Skin epidermis (tissue), 12 donors: ENCODE measurements around the gene PGC.

ENCODE experiments used
- H3K27ac ChIP-seq, 21 experiments: fragments of 200-600 bp; sonication (generic) in 11 of 21; one replicate each; pipeline ENCODE4 v1.5.0; 2020; ENCODE audit warnings: mild to moderate bottlenecking in 3 of 21, inconsistent platforms in 2 of 21, moderate library complexity in 2 of 21
- H3K4me3 ChIP-seq, 7 experiments: fragments of 200-600 bp; sonication (generic) in 2 of 7; one replicate each; pipeline ENCODE4 v1.5.0; 2020; ENCODE audit warnings: inconsistent platforms in 2 of 7, mild to moderate bottlenecking in 2 of 7, moderate library complexity in 1 of 7

The PGC gene

GRCh38 chr6:41747256-41748101 is at the start of gene PGC:
Gene PGC (minus strand): TSS chr6:41747397. CDS start chr6:41747334, 63 bp downstream.
- Histone ChIP-seq H3K4me3 (no peak within 1 kb of the TSS), H3K27ac (no peak within 1 kb of the TSS)

GRCh38 chr6:41796474-41796873 is 49.3 kb upstream of the PGC start:
- H3K4me3 ChIP-seq, result no peak overlapping the region
- no peak overlapping the region for H3K27ac ChIP-seq

GRCh38 chr6:41791984-41792383 is 44.8 kb upstream of the PGC start:
- no peak overlapping the region for H3K4me3 ChIP-seq
- no peak overlapping the region for H3K27ac ChIP-seq

DNA sequence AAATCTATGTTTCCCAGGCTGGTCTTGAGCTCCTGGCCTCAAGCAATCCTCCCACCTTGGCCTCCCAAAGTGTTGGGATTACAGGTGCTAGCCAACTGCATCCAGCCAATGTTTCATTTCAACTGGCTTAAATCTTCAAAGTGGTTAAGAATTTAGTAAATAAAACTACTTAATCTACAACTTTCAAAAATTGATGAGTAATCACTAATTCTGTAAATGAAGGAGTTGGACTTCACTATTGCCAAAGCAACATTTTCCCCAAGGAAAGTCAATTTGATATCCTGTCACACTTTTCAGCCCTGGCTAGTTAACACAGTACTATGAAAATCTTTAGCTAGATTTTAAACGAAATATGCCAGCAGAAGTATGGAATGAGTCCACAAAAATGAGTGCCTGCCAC is 44.1 kb upstream of the PGC start:
- no peak overlapping the region for H3K27ac ChIP-seq
- H3K4me3 ChIP-seq, result no peak overlapping the region

GRCh38 chr6:41790045-41790444 is 42.8 kb upstream of the PGC start:
- no peak overlapping the region for H3K4me3 ChIP-seq
- no peak overlapping the region for H3K27ac ChIP-seq

- Histone ChIP-seq H3K27ac (no peak overlapping the region), H3K4me3 (no peak overlapping the region)
Measured at GRCh38 chr6:41789390-41789724, 42.2 kb upstream of the PGC start.

DNA sequence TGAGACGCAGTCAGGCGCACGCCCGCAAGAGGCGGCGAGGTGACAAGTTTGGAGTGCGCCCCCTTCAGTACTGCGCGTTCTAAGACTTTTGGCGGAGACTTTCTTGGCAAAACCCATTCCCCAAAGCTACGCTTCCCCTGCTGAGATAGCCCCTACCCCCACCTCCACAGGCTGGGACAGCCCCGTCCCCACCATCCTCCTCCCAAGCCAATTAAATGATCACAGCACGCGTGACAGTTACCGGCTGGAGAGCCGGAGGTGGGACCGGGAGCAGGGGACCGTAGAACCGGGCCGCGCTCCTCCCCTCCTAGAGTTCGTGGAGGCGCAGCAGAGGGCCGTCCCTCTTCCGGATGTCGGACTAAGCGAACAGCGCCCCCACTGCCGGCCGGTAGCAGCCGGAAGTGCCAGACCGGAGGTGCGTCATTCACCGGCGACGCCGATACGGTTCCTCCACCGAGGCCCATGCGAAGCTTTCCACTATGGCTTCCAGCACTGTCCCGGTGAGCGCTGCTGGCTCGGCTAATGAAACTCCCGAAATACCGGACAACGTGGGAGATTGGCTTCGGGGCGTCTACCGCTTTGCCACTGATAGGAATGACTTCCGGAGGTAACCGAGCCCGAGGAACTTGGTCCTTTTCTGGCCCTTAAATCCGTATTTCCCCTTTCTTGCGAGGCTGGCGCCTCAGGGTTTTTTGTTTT is 40.2 kb upstream of the PGC start, which contains the start of gene TOMM6:
Gene TOMM6 (plus strand): TSS at position 476 of the 699 bp plus-strand sequence. CDS start 4 bp downstream, at position 480.
- H3K4me3 ChIP-seq, result peak within 1 kb of the TSS; percentile 55 to 97 (median 84)
- H3K27ac ChIP-seq, result peak within 1 kb of the TSS; percentile 51 to 98 (median 91)

DNA sequence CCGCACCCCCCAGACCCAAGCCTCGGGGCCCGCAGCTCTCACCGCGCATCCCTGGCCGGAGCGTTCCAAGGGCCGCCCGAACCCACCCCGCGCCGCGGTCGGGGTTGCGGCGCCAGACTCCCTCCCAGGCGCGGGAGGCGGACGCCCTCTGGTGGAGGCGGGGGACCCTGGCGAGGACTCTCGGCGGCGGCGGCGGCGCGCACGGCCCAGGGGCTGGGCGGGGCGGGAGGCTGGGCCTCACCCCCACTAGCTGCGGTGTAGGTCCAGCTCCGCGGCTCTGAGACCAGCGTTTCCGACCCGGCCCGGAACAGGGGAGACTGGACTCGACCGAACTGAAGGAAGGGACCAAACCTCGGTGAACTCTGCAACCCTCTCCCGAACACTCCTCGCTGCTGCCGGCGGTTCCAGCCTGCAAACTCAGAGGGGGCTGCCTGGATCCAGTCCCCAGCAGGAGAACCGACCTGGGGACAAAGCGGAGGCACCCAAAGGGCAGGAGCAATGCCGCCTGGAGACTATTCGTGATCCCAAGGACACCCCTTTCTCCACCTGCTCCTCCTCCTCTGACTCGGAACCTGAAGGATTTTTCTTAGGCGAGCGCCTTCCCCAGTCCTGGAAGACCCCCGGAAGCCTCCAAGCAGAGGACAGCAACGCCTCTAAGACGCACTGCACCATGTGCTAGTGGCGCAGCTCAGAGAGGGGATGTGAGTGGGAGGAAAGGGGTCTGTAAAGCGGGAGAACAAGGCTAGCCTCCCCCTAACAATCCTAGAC is 39.4 kb upstream of the PGC start:
- H3K4me3 ChIP-seq, result peak overlapping the region; percentile 55 to 97 (median 84)

DNA sequence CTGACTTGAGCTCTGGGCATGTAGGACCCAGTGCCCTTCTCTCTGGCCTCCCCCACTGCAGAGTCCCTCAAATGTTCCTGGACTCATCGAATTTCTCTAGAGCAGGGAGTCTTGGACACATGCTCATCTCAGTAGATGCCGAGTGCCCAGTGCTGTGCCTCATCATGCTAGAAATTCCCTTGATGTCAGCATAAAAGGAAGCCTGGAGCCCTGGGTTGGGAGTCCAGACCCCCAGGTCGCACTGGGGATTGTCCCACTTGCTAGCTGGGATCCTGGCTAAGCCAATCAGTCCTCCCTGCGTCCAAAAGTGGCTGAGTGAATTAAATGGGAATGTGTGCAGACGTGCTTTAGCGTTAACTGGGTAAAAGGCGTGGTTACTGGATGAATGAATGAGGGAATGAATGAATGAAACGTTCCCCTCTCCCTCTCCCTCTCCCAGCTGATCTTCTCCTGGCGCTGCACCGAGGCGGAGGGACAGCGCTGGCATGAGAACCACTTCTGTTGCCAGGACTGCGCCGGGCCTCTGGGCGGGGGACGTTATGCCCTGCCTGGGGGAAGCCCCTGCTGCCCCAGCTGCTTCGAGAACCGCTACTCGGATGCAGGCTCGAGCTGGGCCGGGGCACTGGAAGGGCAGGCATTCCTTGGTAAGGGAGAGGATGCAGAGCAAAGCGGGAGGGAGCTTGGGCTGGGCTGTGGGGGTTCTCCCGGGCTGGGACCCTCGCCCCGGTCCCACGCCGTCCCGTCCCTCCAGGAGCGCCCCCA is 38.7 kb upstream of the PGC start:
- Histone ChIP-seq H3K27ac (peak overlapping the region in 19 of 21 experiments; percentile 9 to 98 (median 89)), H3K4me3 (peak overlapping the region; percentile 55 to 97 (median 84))

More for the DNA sequence above, 39.4 kb upstream of the PGC start:
- H3K27ac ChIP-seq, result peak overlapping the region; percentile 51 to 98 (median 91)

GRCh38 chr6:41785254-41785653 is 38.1 kb upstream of the PGC start:
- peak overlapping the region in 2 of 7 experiments; percentile 80 to 96 for H3K4me3 ChIP-seq
- peak overlapping the region in 5 of 21 experiments; percentile 18 to 95 (median 51) for H3K27ac ChIP-seq

DNA sequence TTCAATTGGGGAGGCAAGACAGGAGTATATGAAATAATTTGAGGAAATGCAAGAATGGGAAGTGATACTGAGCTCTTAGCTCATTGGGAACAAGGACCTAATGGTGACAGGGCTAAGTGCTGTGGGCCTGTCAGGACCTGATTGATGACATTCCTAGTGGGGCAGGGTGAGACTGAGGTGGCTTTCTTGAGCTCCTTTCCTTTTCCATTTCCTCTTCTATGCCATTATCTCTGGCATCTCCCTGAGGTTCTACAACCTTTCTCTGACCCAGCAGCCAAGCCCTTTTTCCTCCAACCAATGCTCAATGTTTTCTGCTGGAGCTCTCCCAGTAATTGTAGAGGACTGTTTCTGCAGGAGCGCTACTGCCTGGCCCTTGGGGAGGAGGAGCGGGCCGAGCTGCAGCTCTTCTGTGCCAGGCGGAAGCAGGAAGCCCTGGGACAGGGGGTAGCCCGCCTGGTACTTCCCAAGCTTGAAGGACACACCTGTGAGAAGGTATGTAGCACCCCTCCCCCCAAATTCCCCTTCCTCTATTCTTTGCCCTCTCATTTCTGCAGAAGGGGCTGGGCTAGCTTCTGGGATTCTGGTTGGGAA is 37.5 kb upstream of the PGC start:
- peak overlapping the region in 1 of 7 experiments; percentile 80 for H3K4me3 ChIP-seq
- H3K27ac ChIP-seq, result peak overlapping the region in 5 of 21 experiments; percentile 18 to 51 (median 42)

DNA sequence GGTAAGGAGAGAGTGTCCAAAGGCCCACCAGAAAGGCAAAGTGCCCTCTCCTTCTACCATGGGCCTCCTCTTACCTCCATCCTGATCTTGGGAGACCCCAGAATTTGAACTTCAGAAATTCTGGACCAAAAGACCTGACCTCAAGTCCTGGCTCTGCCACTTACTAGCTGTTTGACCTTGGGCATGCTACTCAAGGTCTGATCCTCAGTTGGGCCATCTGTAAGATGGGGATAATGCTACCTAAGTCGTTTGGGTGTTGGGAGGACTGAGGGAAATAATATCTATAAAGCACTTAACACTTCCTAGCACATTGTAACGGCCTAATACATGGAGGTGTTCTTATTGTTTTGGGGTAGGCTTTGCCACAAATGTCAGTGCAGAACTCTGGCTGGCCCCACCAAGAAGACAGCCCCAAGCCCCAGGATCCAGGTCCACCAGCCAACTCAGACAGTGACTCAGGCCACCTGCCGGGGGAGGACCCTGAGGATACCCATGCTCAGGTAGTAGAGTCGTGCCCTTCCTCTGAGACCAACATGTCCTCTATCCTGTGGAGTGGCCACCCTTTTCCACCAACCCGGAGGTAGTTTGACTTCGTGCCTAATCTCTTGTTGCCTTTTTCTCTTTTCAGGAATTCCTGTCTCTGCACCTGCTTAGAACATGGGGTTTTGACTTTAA is 36.0 kb upstream of the PGC start:
- no peak overlapping the region for H3K27ac ChIP-seq
- H3K4me3 ChIP-seq, result no peak overlapping the region

GRCh38 chr6:41781366-41781730 is 34.2 kb upstream of the PGC start:
- Histone ChIP-seq H3K27ac (peak overlapping the region in 6 of 21 experiments; percentile 58 to 84 (median 68)), H3K4me3 (peak overlapping the region in 2 of 7 experiments; percentile 69 to 70)

DNA sequence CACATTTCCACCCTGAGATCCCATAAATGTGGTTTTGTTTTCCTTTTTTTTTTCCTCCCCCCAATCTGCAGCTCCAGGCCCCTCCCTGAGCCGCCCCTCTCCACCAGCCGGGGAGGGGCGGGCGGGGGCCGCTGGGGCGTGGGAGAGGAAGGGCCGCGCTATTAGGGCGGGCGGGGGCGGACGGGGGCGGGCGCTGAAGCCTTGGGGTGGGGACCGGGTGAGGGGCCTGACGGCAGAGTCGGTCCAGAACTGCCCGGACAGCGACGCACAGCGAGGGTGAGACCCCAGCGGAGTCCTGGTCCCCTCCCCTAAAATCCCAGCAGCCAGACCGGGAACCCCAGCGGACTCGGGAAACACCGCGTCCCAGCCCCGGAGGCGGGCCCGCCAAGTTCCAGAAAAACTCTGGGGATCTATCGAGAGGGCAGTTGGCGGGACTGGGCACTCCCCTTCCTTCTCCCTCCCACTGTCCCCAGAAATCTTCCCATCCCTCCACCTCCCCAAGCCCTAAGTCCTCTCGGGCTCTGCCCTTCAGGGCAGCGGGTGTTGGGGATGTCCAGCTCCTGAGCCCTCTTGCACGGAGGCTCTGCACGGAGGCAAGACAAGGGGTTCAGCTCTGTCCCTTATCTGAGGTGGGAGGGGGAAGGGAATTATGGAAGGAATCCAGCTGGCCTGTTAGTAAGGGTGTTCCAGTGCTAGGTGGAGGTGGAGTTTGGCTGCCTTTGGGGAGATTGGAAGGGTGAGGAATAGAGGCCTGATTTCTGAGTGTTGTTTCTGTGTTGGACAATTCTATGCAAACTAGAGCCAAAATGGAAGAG is 33.6 kb upstream of the PGC start, which contains the start of gene PRICKLE4:
Gene PRICKLE4 (plus strand): TSS at position 232 of the 815 bp plus-strand sequence. CDS start 2,692 bp downstream, outside the sequence.
- peak within 1 kb of the TSS in 19 of 21 experiments; percentile 53 to 84 (median 71) for H3K27ac ChIP-seq

GRCh38 chr6:41779788-41780550 is 32.8 kb upstream of the PGC start, which contains the start of gene FRS3:
Gene FRS3 (minus strand): TSS chr6:41779900. CDS start chr6:41776987, 2,913 bp downstream.
- H3K4me3 ChIP-seq, result peak within 1 kb of the TSS; percentile 57 to 70 (median 63)
- H3K27ac ChIP-seq, result peak within 1 kb of the TSS in 19 of 21 experiments; percentile 53 to 84 (median 71)

More for the DNA sequence above, 33.6 kb upstream of the PGC start, which contains the start of gene PRICKLE4:
- peak within 1 kb of the TSS; percentile 57 to 70 (median 63) for H3K4me3 ChIP-seq

- H3K27ac ChIP-seq, result peak overlapping the region in 13 of 21 experiments; percentile 22 to 84 (median 65)
- H3K4me3 ChIP-seq, result peak overlapping the region; percentile 57 to 70 (median 63)
Measured at GRCh38 chr6:41779336-41779735, 32.1 kb upstream of the PGC start.
